Measurements from ENCODE around the gene ASPRV1.

Gene ASPRV1

DNA sequence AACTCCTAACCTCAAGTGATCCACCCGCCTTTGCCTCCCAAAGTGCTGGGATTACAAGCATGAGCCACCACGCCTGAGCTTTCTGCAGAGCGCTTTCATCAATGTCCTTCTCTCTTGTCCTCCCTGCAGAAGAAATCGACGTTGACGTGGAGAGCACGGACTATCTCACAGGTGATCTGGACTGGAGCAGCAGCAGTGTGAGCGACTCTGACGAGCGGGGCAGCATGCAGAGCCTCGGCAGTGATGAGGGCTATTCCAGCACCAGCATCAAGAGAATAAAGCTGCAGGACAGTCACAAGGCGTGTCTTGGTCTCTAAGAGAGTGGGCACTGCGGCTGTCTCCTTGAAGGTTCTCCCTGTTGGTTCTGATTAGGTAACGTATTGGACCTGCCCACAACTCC, 23.5 kb downstream of the ASPRV1 start:
- DNase-seq: no peak

DNA sequence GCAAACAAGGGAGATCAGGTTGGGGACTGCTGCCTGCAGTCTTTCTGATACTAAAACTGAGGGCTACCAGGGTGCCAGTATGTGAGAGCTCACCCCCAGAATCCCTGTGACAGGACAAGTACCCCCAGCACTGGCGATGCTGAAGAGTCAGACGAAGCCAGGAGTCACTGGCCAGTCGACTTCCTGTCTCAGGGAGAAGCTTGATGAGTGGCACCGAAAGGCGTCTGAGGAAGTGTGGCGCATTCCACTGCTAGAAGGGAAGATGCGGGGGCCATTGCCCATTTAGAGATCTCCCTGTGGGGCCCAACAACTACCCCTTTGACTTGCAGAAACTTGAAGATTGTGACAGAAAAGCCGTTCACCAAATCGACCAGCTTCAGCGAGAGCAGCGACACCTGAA, 24.5 kb downstream of the ASPRV1 start:
- no peak for DNase-seq

DNA sequence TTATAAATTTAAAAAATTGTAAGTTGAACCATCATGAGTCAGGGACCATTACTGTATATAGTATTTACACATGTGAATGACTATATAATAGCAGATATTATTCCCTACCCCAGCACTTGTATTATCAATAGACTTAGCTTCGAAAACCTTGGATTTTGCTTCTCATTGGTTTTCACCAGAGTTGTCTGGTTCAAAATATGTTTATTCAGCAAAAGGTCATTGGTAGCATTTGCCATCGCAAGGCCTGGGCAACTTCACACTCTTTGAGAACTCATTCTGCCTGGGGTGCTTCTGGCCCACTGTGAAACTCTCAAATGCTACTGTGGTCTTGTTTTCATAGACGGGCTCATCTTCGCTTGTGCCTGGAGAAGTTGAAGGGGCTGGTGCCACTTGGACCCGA, 26.4 kb downstream of the ASPRV1 start:
- no peak for DNase-seq

DNA sequence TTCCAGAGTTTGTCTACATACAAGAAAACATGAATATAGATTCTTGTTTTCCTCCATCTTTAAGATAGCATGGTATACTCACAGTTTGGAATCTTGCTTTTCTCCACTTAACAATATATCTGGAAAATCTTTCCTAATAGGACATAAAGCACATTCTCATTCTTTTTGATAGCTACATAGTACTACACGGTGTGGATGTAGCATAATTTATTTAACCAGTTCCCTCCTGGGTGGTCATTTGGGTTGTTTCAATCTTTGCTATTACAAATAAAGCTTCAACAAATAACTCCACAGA, 26.9 kb downstream of the ASPRV1 start:
- no peak for DNase-seq

DNA sequence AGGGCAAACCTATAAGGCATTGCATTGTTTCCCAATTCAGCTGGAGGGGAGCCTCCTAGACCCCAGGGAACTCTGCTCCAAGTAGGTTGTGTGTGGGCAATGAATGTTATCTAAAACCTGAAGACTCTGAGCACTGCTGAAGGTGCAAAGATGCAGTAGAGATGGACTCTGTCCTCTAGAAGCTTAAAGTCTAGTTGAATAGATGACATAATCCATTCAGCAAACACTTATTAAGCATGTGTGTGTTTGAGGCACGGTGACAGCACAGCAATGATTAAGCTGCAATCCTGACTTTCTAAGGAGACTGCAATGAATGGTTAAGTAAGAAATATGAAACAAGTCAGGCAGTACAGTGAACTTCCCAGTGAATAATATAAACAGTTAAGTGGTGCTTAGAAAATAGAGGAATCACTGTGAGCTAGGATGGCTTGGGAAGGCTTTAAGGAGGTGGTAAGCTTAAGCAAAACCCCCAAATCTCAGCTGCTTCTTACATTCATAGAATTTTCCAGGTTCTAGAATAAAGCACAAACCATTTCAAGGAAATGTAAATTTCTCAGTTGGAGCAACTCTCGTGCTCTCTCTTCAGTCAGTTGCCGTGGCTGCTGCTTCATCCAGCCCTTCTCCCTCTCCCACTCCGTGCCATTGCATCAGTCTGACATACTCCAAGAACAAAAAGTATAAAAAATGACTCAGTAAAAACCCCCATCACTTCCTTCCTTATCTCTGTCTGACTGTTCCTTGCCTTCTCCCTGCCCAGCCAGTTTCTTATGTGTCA, 27.4 kb downstream of the ASPRV1 start:
- DNase-seq: no peak

DNA sequence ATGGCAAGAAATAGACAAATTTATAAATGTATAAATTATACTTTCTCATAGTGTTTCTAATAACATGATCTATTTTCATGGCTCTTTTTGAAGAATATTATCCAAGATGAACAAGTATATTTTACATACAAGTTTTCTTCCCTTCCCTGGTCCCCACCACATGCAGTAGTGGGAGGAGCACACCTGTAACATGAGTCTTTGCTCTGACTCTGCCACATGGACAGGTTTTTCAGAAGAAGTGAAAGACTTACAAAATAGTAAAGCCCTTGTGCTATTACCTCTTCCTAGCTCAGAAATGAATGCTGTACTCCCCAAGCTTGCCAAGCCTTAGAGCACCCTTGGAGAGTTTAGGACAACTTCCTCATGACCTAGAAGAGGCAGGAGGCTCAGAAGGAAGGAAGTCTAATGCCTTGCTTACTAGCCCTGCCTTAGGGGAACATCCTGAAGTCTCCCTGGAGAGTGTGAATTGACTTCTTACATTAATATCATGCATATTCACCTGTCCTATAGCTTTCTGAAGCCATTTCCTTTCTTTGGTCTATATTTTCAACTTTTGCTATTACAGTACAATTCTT, 28.1 kb downstream of the ASPRV1 start:
- no peak for DNase-seq

DNA sequence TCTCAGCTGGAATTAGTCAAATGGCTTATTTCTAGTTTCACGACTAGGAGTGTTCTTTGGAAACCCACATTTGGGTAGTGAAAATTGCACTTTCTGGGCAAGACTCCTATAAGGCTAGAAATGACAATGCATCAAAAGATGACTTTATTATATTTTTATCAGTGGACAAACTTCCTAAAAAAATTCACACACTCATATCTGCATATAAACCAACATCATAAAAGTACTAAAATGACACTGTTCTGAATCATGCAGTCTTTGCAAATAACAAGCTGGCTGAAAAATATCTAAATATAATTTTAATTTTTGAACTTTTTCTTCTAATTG, 28.9 kb downstream of the ASPRV1 start:
- DNase-seq: no peak

DNA sequence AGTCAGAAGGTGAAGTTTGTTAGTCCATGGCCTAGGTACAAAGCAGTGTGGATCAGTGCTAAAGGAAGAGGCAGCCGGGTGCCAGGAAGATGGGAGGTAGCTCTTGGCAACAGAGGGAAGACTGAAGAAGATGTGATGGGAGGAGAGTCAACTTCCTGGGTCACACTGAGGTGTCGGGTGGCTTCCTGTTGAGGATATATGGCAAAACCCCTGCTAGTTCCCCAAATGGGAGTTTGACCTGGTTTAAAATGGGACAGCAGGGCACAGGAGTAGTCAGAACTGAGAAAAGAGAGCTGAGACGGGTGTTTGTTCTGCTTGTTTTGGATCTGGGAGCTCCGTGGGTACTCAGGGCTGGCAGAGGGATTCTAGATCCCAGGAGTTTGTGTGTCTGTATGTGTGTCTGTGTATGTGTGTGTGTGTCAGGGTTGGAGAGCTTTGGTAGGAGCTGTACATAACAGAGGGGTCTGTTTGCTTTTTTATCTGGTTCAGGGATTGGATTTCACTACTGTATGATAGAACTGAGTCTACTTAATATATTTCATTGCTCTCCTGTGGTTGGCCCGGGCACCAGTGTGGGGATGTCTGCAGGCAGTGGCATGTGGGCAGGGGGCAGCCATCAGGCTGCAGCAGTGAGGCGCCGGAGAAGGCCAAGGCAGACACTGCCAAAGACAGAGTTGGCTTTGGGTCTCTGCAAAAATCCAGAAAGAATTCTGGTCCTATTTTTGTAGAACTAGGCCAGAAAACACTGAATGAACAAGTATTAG, 29.4 kb downstream of the ASPRV1 start:
- no peak for DNase-seq

DNA sequence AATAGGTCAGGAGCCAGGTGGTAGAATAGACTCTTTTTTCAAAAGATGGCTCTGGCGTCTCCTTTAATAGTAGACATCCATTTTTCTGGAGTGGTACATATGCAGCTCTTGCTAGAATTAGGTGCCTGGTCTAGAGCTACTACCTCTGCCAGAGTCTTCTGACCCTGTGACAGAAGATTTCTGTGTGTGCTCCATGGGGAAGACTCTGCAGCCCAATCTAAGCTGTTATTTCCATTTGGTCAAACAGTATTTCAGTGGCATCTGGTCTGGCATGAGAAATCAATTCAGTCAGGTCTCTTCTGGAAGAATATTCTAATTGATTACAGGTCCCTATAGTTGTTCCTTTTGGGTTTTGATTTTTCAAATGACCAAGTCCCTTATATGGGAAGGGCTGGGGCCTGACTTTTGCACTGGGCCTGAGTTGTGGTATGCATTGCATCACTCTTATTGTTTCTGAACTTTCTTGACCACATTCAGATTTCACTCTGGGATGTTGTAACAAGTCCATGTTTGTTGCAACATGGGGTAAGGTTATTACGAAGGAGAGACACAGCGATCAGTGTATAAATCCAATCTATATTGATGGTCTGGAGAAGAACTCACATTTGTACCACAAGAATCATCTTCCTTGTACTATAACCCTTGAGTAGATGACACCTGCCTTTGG, 34.4 kb downstream of the ASPRV1 start:
- DNase-seq: no peak

DNA sequence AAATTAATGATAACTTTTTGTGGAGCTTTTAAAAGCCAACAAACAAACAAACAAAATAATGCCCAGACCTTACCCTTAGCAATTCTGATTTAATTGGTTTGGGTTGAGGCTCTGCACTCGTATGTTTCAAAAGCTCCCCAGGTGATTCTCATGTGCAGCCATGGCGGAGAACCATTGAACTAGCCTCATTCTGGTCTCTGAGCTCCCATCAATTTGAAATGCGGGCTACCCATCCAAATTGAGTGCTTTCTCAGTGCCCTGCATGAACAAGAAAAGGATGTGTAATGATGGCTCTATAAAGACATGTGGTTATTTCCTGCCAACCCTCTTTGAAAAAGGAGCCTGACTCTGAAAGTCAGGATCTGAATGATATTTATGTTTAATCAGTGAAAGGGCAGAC, 38.3 kb downstream of the ASPRV1 start:
- no peak for DNase-seq

DNA sequence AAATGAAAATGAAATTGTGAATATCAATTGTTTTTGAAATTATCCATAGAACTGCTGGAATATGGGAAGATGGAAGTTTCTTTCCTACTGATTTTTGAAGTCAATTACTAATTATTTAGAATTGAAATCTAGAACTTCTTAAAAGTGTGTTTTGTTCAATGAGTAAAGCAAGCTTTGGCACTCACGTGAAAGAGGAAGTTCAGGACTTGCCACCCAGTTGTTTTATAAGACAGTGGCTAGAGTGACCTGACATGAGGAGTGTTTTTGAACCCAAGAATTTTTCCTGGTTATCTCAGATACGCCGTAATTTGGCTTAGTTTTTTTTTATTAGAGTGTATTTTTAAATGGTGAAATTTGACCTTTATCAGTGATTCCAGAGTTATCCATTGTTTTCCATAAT, 43.0 kb downstream of the ASPRV1 start:
- no peak for DNase-seq

DNA sequence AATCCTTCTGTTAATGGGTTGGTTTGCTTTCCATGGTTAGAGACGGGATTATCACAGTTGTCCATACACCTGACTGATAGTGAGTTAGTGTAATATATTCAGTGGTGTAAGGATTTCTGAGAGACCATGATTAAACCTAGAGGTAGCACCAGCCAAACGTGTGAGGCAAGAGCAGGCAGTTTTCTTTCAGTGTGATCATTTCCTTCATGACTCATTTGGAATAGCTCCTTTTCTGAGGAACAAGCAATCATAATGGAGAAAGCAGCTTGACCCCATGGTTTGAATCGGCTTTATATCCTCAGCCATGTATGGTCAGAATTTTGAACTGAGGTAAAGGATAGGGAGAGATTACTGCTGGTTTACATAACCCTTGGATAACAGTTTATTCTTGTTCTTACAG, 43.6 kb downstream of the ASPRV1 start:
- DNase-seq: no peak

DNA sequence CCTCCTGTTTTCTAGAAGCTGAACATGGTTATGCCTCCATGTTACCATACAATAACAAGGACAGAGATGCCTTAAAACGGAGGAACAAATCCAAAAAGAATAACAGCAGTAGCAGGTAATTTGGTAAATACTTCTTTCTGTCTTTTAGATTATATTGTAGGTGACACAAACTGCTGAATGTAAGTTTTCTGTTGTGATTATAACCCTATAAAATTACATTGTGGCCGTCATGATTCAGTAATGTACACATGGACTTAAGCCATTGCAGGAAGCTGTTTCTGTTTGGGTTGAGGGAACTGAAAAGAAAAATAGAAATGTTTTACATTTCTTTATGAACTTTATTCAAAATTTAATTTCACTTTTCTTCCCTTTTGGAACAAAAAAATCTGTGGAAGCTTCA, 45.3 kb downstream of the ASPRV1 start:
- DNase-seq: no peak

DNA sequence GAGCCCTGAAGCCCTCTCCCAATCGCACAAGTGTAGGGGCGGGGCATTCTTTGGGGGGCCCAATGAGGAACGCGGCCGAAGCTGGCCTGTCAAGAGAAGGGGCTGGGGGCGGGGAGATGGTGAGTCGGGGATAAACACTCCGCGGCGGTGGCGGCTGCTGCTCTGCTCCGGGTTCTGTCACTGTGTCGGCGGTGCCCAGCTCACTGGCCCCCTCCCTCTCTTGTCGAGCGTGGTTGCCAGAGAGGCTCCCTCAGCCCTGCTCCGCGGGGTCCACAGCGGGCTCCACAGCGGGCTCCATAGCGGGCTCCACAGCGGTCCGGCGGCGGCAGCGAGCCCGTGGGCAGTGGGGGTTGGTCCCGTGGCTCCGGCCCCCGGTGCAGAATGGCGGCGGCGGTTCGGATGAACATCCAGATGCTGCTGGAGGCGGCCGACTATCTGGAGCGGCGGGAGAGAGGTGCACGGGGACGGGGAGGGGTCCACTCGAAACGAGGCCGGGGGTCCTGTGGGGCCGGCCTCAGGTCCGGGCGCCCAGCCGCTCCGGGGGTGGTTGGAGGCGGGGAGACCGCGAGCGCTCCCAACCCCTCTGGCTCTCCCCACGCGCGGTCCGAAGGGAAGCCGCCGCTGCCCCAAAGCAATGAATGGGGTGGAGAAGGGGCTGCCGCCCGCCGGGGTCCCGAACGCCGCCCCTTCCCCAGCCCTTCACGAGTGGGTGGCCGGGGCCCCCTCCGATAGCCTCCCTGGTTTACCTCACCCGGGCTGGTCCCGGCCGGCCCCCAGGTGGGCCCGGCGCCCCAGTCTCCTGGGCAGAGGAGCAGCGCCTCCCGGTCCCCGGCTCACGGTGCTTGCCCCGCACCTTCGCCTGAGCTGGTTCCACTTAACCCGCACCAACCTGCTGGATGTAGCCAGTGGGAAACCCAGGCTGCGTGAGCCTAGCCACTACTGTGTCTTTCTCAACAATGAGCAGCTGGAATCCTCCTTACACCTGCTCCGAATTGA, 46.2 kb downstream of the ASPRV1 start, which contains the start of gene MXD1:
Gene MXD1 (plus strand): TSS at position 160 of the 996 bp plus-strand sequence. CDS start 222 bp downstream, at position 382.
- peak; percentile 100 for DNase-seq

DNA sequence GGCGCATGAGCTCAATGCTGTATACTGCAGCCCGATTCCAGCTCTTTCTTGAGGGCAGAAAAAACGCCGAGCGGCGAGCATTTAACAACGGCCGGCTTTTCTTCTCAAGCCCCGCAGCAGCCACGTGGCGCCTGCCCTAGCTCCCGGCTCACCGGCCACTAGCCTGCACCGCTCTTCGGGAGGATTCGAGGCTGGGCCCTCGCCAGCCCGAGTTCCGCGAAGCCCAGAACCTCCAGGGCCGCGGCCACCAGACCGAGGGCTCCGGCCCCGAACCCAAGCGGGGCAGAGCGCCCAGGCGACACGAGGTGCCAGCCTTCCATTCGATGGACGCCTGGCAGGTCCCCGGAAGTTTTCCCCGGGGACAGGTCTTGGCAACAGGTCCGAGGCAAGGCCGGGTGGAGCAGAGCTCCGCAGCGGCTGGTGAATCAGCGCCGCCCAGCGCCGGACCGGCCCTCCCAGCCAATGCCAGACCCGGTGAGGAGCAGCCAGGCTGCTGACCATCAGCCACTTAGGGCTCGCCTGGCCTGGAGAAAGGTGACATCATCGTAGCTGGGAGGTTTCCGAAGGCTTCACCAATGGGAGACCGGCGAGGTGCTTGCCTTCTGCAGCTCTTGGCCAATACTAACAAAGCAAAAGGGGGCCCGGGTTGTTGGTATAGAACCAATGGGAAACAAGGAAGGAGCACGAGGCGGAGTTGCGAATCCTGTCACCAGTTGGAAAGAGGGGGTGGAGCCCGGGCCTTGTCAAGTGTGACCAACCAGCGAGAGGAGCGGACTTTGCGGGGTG, 47.1 kb downstream of the ASPRV1 start:
- peak; percentile 42 for DNase-seq

DNA sequence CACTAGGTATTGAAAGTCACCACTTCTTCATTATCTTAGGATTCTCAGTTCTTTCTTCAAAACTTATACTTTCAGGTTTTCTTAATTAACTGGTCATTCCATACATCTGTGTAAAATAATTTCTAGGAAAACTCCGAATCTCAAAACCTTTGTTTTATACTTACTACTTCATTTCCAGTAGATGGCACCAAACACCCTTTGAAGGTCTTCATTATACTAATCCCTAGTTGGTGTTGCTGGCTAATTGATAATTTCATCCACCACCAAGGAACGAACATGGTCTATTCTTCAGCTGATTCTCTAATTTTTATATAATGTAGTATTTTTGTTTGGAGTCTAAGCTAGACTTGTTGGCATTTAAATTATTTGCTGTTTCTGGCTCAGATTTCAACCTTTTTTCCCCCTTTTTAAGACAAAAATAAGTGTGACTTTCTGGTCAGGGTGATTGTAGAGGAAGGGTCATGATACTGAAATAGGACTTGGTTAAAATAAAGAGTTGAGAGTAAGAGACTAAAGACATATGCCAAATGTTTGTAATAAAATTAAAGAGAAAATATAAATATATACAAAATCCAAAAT, 49.4 kb downstream of the ASPRV1 start:
- DNase-seq: no peak

Measured in activated naive CD4-positive, alpha-beta T cell treated with anti-CD3 and anti-CD28 coated beads, Interleukin-2, amount 50 U/mL, for 16 hours (primary cell).